Stimulated activated CD8-positive, alpha-beta memory T cell treated with anti-CD3 and anti-CD28 coated beads, Interleukin-15, amount 100 ng/mL, for 24 hours (primary cell): ENCODE results near the gene UBA5.

Source experiments
- DNase-seq: peaks from one replicate; pipeline ENCODE4 v3.0.0-alpha.2; 2020; ENCODE audit warnings: low read depth

Gene UBA5

GRCh38 chr3:132654190-132654589 lies 5.9 kb upstream of the UBA5 start:
- no peak for DNase-seq

GRCh38 chr3:132654721-132655120 lies 5.4 kb upstream of the UBA5 start:
- no peak for DNase-seq

- DNase-seq = no peak
These were observed 4.7 kb upstream of the UBA5 start for GRCh38 chr3:132655471-132655870.

- no peak for DNase-seq
These were observed 2.0 kb upstream of the UBA5 start for GRCh38 chr3:132657869-132658747.

GRCh38 chr3:132659000-132659364 lies 1.1 kb upstream of the UBA5 start:
- no peak for DNase-seq

DNA sequence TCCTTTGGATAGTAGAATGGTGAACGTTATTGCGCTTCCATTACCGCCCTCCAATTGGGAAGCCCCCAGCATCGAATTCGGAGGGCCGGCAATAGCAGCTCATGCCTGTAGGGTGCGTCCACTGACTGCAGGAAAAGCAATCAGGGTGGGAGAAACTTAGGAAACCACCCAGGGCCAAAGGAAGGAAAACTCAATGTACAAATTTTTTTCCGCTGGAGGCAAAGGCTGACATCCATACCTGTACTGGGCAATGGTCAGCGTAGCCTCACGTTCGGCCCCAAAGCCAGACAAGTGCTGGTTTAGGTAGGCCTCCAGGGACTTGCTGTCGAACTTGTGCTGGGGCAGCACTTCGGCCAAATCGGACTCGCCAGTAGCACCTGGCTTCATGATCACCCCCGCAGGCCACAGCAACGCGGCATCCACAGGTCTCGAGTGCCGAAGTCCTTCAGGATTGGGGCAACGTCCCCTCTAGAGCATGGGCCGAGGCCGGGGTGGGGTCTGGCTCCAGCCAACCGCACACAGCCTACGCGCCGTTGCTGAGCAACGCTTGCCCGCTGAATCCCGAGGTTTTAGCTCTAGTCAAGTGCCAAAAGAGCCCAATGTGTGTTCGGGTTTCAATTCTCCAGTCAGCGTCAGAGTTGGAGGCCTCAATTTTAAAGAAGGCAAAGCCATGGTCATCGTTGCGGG lies 621 bp upstream of the UBA5 start, which contains the start of gene ACAD11:
ACAD11 (minus strand) TSS at position 445 of the 687 bp plus-strand sequence; CDS start at position 387, 58 bp downstream.
- DNase-seq = no peak

- no peak for DNase-seq
These were observed 612 bp downstream of the UBA5 start for GRCh38 chr3:132660811-132661070.

- no peak for DNase-seq
These were observed 972 bp downstream of the UBA5 start for GRCh38 chr3:132661101-132661500.

DNA sequence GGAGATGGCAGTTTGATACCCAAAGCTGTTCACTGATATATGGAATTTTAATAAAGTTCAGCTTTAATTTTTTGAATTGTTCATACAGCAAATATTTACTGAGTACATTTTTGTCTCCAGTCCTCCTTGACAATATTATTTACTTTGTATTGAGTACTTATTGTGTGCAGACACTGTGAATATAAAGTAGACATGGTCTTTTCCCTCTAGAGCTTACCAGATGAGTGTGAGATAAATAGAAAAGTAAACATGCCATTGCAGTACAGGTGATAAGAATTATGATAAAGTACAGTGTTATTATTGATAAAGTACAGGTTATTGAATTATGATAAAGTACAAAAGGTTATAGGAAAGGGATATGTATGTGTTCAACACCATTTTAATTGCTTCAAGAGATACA lies 2.1 kb downstream of the UBA5 start:
- no peak for DNase-seq

- no peak for DNase-seq
These were observed 5.2 kb downstream of the UBA5 start for GRCh38 chr3:132665230-132665745.

DNA sequence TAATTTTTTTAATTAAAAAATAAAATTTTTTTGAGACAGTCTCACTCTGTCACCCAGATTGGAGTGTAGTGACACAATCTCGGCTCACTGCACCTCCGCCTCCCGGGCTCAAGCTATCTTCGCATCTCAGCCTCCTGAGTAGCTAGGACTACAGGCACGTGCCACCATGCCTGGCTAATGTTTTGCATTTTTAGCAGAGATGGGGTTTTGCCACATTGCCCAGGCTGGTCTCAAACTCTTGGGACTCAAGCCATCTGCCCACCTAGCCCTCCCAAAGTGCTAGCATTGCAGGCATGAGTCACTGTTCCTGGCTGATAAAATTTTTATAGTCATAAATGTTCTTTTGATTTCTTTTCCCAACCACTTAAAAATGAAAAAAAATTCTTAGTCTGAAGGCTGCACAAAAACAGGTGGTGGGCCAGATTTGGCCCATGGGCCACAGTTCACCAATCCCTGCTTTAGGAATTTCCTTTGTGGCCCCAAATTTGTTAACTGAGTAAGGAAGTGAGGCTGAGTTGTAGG lies 9.2 kb downstream of the UBA5 start:
- no peak for DNase-seq

DNA sequence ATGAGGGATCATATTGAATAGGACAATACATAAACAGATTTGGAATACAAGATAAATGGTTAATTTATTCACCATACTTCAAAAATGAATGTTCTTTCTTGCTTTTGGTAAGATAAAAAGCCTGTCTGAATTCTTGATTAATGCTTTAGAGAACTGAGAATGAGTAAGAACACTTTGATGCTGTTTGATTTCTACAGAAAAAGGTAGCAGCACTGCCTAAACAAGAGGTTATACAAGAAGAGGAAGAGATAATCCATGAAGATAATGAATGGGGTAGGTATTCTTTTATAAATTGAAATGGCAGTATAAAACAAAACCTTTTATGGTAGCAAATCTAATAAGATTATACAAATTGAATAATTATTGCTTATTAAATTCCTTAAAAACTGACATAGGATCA lies 15.3 kb downstream of the UBA5 start:
- DNase-seq = no peak

DNA sequence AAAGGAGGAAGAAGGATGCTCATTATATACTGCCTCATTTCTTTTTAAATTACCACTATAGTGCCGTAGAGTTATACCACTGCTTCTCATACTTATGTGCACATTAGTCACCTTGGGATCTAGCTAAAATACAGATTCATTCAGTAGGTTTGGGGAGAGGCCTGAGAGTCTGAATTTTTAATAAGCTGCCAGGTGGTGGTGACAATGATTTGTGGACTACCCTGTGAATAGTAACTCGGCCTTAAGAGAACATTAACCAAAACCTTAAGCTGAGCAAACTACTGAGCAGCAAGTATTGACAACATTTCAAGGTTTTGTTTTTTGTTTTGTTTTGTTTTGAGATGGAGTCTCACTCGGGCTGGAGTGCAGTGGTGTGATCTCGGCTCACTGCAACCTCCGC lies 19.8 kb downstream of the UBA5 start:
- no peak for DNase-seq

- no peak for DNase-seq
These were observed 21.3 kb downstream of the UBA5 start for GRCh38 chr3:132681421-132681820.

- DNase-seq = no peak
These were observed 22.1 kb downstream of the UBA5 start for GRCh38 chr3:132682201-132682600.

- no peak for DNase-seq
These were observed 29.9 kb downstream of the UBA5 start for GRCh38 chr3:132690040-132690439.

DNA sequence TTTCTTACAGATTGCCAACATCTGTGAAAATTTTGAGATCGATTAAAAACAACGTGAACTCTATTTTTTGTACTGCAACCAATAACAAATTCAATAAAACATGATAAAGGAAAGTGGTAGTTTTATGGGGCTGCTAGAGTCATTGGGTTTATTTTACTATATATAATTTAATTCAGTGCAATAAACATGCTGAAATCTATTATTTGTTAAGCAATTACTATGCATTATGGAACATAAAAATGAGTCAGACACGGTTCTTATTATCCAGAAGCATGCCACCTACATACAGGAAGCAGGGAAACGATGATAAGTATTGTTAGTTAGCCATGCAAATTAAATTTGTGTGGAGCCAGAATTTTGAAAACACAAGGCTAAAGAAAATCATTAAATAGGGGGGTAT lies 34.9 kb downstream of the UBA5 start:
- no peak for DNase-seq

GRCh38 chr3:132695422-132695821 lies 35.3 kb downstream of the UBA5 start:
- no peak for DNase-seq

GRCh38 chr3:132703733-132704132 lies 43.6 kb downstream of the UBA5 start:
- no peak for DNase-seq

DNA sequence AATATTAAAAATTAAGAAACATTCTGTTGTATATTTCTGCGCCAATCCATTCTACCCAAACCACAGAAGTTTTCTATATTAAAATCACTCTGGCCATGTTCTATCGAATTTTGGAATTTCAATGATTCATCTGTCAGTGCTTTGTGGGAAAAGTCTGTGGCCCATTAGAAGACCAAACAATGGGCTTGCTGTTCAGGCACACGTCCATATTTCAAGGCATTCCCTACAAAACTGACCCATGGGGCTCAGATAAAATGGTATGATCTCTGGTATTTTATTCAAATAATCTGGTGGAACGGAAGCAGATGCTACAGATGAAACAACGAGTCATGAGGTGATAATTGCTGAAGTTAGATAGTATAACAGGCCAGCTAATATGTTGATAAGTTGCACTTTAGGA lies 49.6 kb downstream of the UBA5 start:
- no peak for DNase-seq

GRCh38 chr3:132710311-132710710 lies 50.2 kb downstream of the UBA5 start:
- DNase-seq = no peak

- no peak for DNase-seq
These were observed 54.0 kb downstream of the UBA5 start for GRCh38 chr3:132713977-132714727.

GRCh38 chr3:132716372-132716771 lies 56.2 kb downstream of the UBA5 start:
- DNase-seq = no peak
